ENCODE measurements around the gene FKBP8.

FKBP8 gene

GRCh38 chr19:18487576-18488402 lies 55.6 kb downstream of the FKBP8 start:
- H3K4me1 ChIP-seq, result no peaks in the 10 kb centered on the region
- H3K27me3 ChIP-seq (ENCODE audit: low read depth), result no peaks in the 10 kb centered on the region
- H3K4me3 ChIP-seq, result no peak overlapping the region
- no peaks in the 10 kb centered on the region for H3K36me3 ChIP-seq (replicated peaks)
- in situ Hi-C loops (cut with MboI; ENCODE audit: low sequenced_read_pairs), result no loop called here
- no peak for DNase-seq (ENCODE audit: low spot score in 2 of 2)
- H3K9me3 ChIP-seq, result no peaks in the 10 kb centered on the region

- Histone ChIP-seq H3K36me3 (replicated peaks) (no peaks in the 10 kb centered on the region), H3K27me3 (ENCODE audit: low read depth) (no peaks in the 10 kb centered on the region), H3K4me3 (no peak overlapping the region), H3K4me1 (no peaks in the 10 kb centered on the region), H3K9me3 (no peaks in the 10 kb centered on the region)
- DNase-seq (ENCODE audit: low spot score in 2 of 2), result no peak
- in situ Hi-C loops (cut with MboI; ENCODE audit: low sequenced_read_pairs), result no loop called here
Measured at GRCh38 chr19:18486746-18487145, 56.6 kb downstream of the FKBP8 start.

- no peaks in the 10 kb centered on the region for H3K4me1 ChIP-seq
- H3K36me3 ChIP-seq (replicated peaks), result no peaks in the 10 kb centered on the region
- in situ Hi-C loops (cut with MboI; ENCODE audit: low sequenced_read_pairs), result no loop called here
- no peak overlapping the region for H3K4me3 ChIP-seq
- H3K27me3 ChIP-seq (ENCODE audit: low read depth), result no peaks in the 10 kb centered on the region
- H3K9me3 ChIP-seq, result no peaks in the 10 kb centered on the region
- DNase-seq (ENCODE audit: low spot score in 2 of 2), result no peak
Measured at GRCh38 chr19:18484992-18485391, 58.4 kb downstream of the FKBP8 start.

GRCh38 chr19:18483119-18483890 lies 60.1 kb downstream of the FKBP8 start:
- DNase-seq (ENCODE audit: low spot score in 2 of 2), result no peak
- no peaks in the 10 kb centered on the region for H3K9me3 ChIP-seq
- H3K36me3 ChIP-seq (replicated peaks), result no peaks in the 10 kb centered on the region
- H3K27me3 ChIP-seq (ENCODE audit: low read depth), result no peaks in the 10 kb centered on the region
- no peaks in the 10 kb centered on the region for H3K4me1 ChIP-seq
- in situ Hi-C loops (cut with MboI; ENCODE audit: low sequenced_read_pairs), result no loop called here
- no peak overlapping the region for H3K4me3 ChIP-seq

All from HAP-1 (cell line).